Mammary epithelial cell (primary cell): Measurements from ENCODE around the gene DIPK1B.

ENCODE experiments used
- CTCF ChIP-seq, 2 donors: IDR thresholded peaks in 1 of 2; conservative IDR thresholded peaks in 1 of 2; 2 replicates each; pipeline ENCODE4 v1.5.1; 2011 to 2012; ENCODE audit warnings: inconsistent platforms in 2 of 2, low read length in 2 of 2, mild to moderate bottlenecking in 2 of 2, control low read depth in 1 of 2, low read depth in 1 of 2; ENCODE audit not compliant: insufficient read depth in 1 of 2; ENCODE audit errors: extremely low read depth in 1 of 2
- EZH2 ChIP-seq: IDR thresholded peaks from 2 replicates; pipeline ENCODE4 v1.6.1; 2012; ENCODE audit warnings: low read length, inconsistent platforms, borderline replicate concordance

DNA sequence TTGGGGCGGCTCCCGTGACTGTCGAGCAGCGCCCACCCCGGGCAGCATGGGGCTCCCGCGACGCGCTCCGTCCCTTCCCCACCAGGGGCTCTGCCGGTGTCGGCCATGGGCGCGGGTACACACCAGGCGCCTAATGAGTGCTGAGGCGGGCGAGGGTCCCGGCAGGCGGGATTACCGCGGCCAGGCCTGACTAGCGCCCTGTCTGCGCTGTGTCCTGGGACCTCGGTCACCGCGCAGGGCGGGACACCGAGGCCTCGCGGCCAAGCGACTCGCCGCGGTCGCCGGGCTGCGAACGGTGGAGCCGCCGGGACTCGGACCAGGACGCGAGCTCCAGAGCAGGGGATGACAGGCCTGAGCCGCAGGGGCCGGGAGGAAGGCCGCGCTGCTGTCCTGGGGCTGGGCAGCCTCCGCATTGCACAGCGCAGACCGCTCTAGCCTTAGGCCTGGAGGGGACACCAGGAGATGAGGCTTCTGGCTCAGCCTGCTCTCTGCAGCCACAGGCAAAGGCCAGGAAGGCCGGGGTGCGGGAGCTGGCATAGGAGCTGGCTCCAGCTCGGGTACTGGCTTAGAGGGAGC lies 16.3 kb downstream of the DIPK1B start:
- TF ChIP-seq EZH2, result no peak
- TF ChIP-seq CTCF (conservative IDR thresholded peaks at IDR 0.05 in 1 of 2, IDR thresholded peaks at IDR 0.05 in 1 of 2; ENCODE audit: extremely low read depth in 1 of 2, insufficient read depth in 1 of 2, low read depth in 1 of 2, low read length in 2 of 2), result no peak
